GM19397 (cell line): Measurements from ENCODE around the gene KLF5.

Experiments
- ATAC-seq: cut with Tn5 transposase; IDR thresholded peaks from one replicate; pipeline ENCODE4 v1.9.1; 2021; ENCODE audit warnings: mild to moderate bottlenecking, moderate library complexity; ENCODE audit not compliant: unreplicated experiment

KLF5 gene

DNA sequence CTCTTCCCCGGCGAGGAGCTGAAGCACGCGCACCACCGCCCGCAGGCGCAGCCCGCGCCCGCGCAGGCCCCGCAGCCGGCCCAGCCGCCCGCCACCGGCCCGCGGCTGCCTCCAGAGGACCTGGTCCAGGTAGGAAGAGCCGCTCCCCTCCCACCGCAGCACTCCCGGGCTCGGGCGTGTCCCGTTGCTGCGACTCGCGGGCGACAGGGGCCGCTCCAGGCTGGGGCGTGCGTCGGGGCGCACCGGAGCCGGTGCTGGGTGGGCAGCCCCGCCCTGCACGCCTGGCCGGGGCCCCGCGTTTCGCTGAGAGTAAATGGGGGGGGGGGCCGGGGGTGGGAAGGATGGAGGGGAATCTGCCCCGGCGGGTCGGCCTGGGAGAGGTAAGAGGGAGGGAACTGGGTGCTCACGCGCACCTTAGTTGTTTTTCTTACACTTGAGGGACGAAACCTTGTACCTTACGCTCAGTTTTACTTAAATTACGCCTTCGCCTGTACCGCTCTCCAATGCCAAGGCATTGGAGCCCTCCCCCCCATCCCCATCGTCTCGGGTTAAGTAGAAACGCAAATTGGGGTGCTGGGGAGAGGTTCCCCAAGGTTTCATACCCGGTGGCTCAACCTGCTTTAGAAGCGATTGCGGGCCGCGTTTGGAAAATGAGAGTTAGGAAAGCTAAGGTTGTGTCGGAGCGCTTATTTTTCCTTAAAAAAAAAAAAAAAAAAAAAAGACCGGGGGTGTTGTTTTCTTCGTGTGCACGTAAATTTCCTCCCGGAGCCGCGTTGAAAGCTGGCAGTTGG lies 850 bp downstream of the KLF5 start:
- peak; percentile 34 for ATAC-seq

DNA sequence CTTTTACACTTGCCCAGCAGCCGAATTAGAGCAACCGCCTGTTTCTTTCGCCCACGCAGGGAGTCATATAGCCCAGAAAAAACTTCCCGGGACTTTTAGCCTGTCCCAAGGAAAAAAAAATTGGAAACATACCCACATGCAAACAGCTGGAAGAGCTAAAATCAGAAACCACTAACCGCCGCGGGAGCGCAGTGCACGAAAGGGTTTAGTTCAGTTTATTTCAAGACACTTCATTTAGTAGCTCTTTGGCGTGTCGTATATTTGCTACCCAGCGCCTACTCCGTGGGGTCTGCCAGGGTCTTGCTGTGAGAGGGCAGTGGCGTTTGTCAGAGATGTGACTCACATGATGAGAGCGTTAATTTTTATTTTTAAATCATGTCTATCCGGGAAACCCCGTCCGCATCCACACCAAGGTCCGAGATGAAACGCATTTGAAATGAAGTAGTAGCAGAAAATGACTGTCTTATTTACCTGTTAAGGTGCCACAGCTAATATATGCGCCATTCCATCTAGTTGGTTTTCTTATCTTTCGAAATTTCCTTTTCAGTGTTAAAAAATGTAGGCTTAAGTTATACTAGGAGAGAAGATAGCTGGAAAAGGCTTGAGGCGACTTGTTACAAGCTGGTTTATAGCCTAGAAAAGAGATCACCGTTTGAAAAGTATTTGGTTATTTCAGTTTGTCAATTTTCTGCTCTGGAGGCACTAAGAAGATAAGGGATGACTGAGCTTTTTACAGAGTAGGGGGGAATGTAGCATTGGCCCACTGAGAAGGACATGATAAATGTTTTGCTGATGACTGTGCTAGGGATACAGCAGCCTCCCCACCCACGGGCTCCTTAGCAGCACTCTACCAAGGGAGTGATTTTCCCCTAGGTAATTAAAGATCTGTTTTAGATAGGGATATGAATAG lies 1.7 kb downstream of the KLF5 start:
- ATAC-seq: no peak

DNA sequence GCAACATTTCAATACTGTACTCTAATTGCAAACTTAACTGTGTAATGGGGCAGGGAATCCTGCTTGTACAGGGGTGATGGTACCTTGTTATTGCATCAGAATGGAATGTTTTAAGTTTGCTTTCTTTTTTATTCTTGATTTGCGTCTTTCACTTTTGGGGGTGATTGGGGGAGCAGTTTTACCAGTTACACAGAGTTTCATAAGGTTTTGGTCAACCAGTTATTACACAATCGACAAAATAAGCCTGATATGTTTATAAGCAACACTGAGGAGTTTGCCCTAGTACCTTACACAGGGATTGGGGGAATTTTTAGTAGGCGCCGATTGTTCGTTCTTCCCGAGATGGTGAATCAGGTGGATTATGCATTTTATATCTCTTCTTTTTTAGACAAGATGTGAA lies 2.7 kb downstream of the KLF5 start:
- ATAC-seq: no peak

DNA sequence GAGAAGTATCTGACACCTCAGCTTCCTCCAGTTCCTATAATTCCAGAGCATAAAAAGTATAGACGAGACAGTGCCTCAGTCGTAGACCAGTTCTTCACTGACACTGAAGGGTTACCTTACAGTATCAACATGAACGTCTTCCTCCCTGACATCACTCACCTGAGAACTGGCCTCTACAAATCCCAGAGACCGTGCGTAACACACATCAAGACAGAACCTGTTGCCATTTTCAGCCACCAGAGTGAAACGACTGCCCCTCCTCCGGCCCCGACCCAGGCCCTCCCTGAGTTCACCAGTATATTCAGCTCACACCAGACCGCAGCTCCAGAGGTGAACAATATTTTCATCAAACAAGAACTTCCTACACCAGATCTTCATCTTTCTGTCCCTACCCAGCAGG lies 3.1 kb downstream of the KLF5 start:
- ATAC-seq: no peak

DNA sequence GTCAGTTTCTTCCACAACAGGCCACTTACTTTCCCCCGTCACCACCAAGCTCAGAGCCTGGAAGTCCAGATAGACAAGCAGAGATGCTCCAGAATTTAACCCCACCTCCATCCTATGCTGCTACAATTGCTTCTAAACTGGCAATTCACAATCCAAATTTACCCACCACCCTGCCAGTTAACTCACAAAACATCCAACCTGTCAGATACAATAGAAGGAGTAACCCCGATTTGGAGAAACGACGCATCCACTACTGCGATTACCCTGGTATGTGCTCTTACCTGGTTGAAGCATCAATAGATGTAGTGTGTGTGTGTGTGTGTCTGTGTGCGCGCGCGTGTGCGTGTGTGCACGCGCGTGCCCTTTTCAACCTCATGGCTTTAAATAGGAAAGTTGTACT lies 3.7 kb downstream of the KLF5 start:
- ATAC-seq: no peak

DNA sequence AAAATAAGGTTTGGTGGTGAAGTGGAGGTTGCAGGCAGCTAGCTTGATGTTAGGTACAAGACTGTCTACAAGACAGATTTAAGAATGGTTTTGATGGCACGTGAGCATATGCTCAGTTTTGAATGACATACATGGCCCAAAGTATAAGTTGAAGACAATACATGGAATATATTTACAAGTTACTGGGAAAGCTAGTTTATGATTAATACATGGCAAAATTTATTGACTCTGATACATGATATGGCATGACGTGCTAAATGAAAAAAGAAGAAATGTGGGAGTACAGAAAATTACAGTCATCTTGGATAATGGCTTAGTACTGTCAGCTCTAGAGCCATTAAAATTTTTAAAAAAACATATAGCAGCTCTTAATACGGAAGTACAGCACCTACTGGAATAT lies 4.4 kb downstream of the KLF5 start:
- no peak for ATAC-seq

DNA sequence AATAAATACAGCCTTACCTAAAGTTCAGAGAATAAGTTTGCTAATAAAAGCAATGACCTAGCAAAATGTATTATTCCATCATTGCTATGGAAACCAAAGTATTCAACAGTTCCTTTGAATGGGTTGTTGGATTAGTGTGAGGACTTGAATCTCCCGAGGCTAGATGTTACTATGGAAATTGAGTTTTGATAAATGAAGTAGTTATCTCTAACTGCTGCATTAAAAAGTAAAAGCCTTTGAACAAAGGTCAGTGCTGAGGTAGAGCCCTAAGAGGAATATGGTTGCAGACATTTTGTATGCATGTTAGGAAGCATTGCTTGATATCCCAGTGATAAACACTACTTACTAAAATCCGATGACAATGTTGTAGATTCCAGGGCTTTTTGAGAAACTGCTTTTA lies 6.2 kb downstream of the KLF5 start:
- no peak for ATAC-seq

DNA sequence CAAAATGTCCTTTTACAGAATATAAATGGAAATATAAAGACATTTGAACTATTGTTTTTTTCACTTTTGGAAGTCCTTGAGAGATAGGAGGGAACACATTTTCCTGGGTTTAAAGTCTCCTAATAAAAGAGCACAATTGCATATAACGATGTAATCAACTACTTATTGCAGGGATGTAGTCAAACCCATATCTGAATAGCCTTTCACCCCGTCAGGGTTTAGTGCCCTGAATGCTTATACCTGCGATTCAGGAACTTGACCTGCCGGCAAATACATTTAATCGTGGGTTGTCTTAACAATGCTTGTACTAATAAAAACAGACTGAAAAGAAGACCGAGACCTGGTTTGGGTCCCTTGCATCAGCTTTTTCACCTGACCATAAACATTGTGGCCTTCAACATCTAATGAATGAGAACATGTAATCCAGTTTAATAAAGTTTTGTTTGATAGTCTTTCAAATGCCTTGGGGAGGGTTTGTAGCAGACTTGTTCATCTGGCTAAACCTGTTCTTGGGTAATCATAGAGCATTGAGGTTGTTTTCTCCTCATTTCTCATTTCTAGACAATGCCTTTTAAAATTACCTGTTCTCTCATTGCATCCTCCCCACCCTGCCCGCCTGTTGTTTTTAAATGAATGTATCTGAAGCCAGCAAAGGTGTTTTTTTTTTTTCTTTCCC lies 7.0 kb downstream of the KLF5 start:
- ATAC-seq: no peak

DNA sequence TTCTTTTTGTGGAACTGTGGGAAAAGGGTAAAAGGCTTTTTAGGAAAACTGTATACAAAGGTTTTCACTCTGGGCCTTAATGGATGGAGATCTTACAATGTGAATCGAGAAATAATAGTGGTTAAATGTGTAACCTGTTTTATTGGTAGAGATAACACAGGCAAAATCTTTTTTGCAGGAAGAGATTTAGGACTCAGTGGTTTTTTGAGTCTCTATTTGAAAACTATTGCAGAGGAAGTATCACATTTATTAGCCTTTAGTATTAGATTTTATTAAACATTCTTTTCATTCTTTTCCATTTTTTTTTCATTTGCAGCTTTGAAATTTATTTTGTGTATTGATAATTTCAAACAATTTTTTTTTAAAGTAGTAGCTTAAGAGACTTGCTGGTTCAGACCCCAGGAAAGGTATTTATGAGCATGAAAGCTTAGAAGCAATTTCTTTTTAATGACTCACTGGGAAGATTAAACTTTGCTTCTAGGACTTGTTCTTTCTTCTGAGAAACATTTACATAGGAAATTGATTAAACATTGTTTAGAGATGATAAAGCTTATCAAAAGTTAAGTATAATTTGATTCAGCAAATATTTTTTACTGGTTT lies 10.5 kb downstream of the KLF5 start:
- no peak for ATAC-seq

DNA sequence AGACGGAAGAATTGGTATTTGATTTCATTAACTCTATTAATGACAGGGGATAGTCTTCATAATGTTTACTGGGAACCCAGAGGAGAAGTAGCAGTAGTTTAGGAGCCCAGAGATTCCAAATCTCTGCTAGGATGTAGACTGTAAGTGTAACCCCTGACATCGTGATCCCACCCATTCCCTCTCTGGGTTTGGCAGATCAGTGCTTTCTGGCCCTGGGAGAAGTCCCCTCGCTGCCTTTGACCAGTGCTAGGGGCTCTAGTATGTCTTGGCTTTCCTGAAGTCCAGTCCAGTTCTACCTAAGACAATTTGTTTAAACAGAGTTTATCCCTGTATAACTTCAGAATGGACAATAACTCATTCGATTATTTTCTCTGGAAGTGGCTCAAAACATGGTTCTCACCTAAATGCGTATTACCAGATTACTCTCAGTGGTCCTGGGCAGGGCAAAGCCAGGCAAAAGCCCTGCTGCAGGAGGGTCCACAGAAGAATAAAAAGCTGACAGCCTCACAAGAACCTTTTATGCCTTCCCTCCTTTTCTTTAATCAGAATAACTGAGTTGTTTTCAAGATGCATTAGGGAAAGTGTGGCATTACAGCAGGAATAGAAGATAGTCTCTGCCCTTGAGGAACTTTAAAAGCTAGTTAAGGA lies 11.8 kb downstream of the KLF5 start:
- no peak for ATAC-seq

DNA sequence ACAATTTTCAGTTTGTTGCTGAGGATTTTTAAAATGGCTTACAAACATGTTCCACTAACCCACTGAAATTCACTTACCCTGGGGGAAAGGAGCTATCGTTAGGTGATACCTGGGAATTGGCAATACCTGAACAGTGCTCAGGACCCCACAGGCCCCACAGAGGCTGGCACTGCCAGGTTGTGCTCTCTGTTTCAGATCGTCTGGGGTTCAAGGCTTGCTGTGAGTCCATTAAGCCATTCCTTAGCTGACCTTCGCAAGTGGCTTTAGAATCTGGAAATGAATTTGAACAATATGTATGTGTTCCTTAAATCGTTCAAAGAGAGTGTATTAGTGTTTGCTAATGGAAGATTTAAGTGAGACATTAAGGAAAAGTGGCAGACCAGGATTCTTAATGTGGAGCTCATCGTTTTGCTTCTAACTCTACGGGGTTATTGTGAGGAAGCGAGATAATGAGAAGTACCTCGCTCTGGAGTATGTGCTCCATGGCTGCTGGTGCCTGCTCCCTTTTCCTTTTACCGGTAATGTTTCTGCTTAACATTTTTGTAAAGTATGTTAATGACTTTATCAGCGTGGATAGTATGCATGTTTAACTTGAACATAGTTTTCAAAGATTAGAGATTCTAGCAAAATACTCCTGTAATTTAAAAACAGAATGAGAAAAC lies 13.6 kb downstream of the KLF5 start:
- ATAC-seq: no peak

DNA sequence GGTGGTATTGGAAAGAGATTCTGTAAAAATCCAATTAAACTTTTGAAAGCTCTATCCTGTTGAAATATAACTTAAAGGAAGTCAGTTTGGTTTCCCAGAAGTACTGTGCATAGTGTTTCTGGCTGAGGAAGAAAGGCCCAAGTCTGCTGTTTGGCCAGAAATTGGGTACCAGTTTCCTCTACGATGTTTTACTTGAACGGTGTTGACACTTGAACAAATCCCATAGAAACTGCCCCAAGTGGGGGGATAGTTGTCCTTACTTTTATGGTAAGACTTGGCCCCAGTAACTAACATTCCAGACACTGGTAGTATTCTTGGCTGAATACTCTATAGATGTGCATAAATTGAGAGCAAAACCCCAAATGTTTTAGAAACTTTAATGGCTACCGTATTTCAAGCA lies 14.2 kb downstream of the KLF5 start:
- ATAC-seq: no peak

DNA sequence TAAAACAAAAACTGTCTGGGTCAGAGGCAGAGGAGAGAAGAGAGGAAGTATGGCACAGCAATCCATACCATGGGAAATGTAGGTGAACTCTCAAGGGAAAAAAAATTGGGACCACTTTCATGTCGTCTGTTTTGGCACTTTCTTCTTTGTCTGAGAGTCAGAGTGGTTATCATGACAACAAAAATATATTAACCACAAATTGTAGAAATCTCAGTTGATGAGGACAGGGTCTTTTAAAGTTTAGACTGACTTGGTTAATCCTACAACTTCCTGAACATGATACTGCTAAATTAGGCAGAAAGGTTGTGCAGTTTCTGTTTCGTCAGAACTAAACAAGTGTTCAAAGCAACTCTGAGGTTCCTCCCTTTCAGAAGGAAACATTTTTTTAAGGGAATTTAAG lies 15.2 kb downstream of the KLF5 start:
- ATAC-seq: no peak

DNA sequence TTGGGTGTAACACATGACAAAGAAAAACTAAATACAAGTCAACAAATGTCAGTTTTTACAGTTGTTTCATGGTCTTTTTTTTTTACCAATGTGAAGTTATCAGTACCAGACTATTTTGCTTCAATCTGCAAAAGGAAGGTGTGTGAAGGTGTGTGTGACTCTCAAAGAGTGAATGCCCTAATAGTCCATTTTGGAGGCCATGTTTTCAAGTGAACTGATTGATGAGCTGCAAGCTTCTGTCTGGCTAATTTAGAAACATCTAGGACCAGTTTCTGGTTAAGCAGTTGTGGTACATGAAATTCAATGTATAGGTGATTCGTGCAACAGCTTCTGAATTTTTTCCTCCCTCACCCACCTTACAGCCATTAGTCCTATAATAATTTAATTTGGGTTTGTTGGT lies 16.1 kb downstream of the KLF5 start:
- ATAC-seq: no peak

DNA sequence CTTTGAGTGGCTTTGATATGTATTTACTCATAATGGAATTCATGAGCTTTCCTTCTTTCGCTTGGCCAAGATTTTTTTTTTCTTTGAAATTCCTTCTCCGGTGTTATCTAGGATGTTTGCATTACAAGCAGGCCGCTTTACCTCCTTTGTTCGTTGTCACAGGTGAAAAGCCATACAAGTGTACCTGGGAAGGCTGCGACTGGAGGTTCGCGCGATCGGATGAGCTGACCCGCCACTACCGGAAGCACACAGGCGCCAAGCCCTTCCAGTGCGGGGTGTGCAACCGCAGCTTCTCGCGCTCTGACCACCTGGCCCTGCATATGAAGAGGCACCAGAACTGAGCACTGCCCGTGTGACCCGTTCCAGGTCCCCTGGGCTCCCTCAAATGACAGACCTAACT lies 16.7 kb downstream of the KLF5 start:
- no peak for ATAC-seq

DNA sequence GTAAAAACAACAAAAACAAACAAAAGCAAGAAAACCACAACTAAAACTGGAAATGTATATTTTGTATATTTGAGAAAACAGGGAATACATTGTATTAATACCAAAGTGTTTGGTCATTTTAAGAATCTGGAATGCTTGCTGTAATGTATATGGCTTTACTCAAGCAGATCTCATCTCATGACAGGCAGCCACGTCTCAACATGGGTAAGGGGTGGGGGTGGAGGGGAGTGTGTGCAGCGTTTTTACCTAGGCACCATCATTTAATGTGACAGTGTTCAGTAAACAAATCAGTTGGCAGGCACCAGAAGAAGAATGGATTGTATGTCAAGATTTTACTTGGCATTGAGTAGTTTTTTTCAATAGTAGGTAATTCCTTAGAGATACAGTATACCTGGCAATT lies 17.1 kb downstream of the KLF5 start:
- no peak for ATAC-seq

DNA sequence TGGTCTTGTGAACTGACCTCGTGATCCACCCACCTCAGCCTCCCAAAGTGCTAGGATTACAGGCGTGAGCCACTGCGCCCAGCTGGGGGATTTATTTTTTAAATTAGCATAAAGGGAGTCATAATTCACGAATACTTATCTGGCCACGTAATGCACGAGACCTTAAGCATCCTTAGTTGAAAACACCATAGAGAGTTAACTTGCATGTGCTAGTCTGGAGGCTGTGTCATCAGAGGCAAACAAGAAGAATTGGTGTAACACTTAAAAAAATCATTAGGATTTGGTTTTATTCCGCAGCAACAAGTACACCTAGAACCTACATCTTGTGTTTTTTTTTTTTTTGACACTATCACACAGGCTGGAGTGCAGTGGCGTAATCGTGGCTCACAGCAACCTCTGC lies 19.1 kb downstream of the KLF5 start:
- no peak for ATAC-seq

DNA sequence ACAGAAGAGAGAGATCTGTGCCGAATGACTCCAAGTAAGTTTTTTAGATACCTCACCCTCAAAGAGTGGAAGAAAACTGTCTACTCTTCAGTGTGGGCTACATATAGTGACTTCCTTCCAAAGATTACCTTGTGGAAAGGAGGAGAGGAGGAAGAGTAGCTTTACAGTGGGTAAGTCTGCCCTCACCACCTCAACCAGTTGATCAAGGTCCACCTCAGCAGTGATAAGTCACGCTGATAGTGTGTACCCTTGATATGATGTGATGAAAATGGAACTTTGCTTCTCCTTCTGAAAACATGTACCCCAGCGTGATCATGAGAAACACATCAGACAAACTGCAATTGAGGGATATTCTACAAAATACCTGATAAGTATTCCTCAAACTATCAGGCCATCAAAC lies 20.6 kb downstream of the KLF5 start:
- no peak for ATAC-seq

DNA sequence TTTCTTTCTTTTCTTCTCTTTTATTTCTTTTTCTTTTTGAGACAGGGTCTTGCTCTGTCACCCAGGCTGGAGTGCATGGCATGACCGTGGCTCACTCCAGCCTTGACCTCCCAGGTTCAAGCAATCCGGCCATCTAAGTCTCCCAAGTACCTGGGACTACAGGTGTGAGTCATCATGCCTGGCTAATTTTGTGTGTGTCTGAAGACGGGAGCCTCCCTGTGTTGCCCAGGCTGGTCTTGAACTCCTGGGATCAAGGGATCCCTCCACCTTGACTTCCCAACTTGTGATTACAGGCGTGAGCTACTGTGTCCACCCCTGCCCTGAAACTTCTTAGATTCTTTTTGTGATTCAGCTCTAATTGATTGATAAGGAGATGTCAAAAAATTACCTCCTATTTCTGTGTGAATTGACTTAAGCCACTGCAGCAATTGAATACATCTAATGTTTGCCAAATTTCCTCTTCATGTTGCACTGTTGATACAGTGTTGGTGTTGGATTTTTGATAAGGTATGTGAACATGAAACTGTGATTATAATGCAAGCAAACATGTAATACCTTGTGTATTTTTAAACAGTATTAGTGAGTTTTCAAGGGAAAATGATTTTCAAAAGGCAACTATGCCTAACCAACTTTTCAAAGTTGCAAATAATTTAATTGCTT lies 22.6 kb downstream of the KLF5 start:
- ATAC-seq: no peak

DNA sequence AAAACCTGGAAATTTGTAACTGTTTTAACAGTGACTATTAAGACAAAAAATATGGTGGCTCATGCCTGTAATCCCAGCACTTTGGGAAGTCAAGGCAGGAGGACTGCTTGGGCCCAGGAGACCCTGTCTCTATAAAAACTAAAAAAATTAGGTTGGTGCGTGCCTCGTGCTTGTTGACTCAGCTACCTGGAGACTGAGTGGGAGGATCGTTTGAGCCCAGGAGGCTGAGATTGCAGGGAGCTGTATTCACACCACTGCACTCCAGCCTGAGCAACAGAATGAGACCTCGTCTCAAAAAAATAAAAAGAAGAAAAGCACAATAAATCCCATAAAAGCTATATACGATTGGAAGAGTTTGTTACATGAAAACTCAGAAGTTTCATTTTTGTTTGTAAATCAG lies 23.7 kb downstream of the KLF5 start:
- ATAC-seq: no peak
